ENCODE measurements around the gene HMCES. TPM values are rescaled to one million over a fixed set of nuclear protein-coding genes. Genes with fewer than 3 reads are reported as not detected.
"Not testable (repeated sequence)": the region's sequence is repeated elsewhere in the genome, so short reads cannot be mapped to it uniquely, and the experiment has no call there.

The HMCES gene
- total RNA-seq, 1 donor from 2014 or later = 31.4 TPM

- H3K27me3 ChIP-seq (ENCODE audit: control insufficient read depth, insufficient read depth, low read length) = no peaks in the 10 kb centered on the region
- H3K4me3 ChIP-seq (ENCODE audit: low read depth, low read length) = no peak overlapping the region
- DNase-seq (ENCODE audit: low read depth) = no peak
- TF ChIP-seq CTCF (IDR thresholded peaks at IDR 0.05; ENCODE audit: insufficient read depth, low read length, poor library complexity, severe bottlenecking) = no peak
- H3K36me3 ChIP-seq (ENCODE audit: control insufficient read depth, insufficient read depth, low read length) = peaks cover 7% of the 10 kb centered on the region
These were observed 18.1 kb upstream of the HMCES start for GRCh38 chr3:129260606-129261005.

GRCh38 chr3:129261894-129262293 lies 16.8 kb upstream of the HMCES start:
- peaks cover 5% of the 10 kb centered on the region for H3K36me3 ChIP-seq (ENCODE audit: control insufficient read depth, insufficient read depth, low read length)
- TF ChIP-seq CTCF (IDR thresholded peaks at IDR 0.05; ENCODE audit: insufficient read depth, low read length, poor library complexity, severe bottlenecking) = no peak
- no peak overlapping the region for H3K4me3 ChIP-seq (ENCODE audit: low read depth, low read length)
- no peak for DNase-seq (ENCODE audit: low read depth)
- H3K27me3 ChIP-seq (ENCODE audit: control insufficient read depth, insufficient read depth, low read length) = no peaks in the 10 kb centered on the region

- no peak for DNase-seq (ENCODE audit: low read depth)
These were observed 15.3 kb upstream of the HMCES start for GRCh38 chr3:129263161-129263910.

GRCh38 chr3:129264994-129265393 lies 13.7 kb upstream of the HMCES start:
- DNase-seq (ENCODE audit: low read depth); H3K4me3 ChIP-seq (ENCODE audit: low read depth, low read length); H3K36me3 ChIP-seq (ENCODE audit: control insufficient read depth, insufficient read depth, low read length); H3K27me3 ChIP-seq (ENCODE audit: control insufficient read depth, insufficient read depth, low read length): not testable (repeated sequence)

More at GRCh38 chr3:129263161-129263910, 15.3 kb upstream of the HMCES start:
- no peak for TF ChIP-seq CTCF (IDR thresholded peaks at IDR 0.05; ENCODE audit: insufficient read depth, low read length, poor library complexity, severe bottlenecking)
- no peak overlapping the region for H3K4me3 ChIP-seq (ENCODE audit: low read depth, low read length)
- peaks cover 5% of the 10 kb centered on the region for H3K36me3 ChIP-seq (ENCODE audit: control insufficient read depth, insufficient read depth, low read length)
- H3K27me3 ChIP-seq (ENCODE audit: control insufficient read depth, insufficient read depth, low read length) = no peaks in the 10 kb centered on the region

- peaks cover 1% of the 10 kb centered on the region for H3K36me3 ChIP-seq (ENCODE audit: control insufficient read depth, insufficient read depth, low read length)
- TF ChIP-seq CTCF (IDR thresholded peaks at IDR 0.05; ENCODE audit: insufficient read depth, low read length, poor library complexity, severe bottlenecking) = no peak
- no peak overlapping the region for H3K4me3 ChIP-seq (ENCODE audit: low read depth, low read length)
- H3K27me3 ChIP-seq (ENCODE audit: control insufficient read depth, insufficient read depth, low read length) = no peaks in the 10 kb centered on the region
- no peak for DNase-seq (ENCODE audit: low read depth)
These were observed 12.0 kb upstream of the HMCES start for GRCh38 chr3:129266651-129267050.

- H3K4me3 ChIP-seq (ENCODE audit: low read depth, low read length) = no peak overlapping the region
- no peak for DNase-seq (ENCODE audit: low read depth)
- no peaks in the 10 kb centered on the region for H3K27me3 ChIP-seq (ENCODE audit: control insufficient read depth, insufficient read depth, low read length)
- H3K36me3 ChIP-seq (ENCODE audit: control insufficient read depth, insufficient read depth, low read length) = no peaks in the 10 kb centered on the region
- TF ChIP-seq CTCF (IDR thresholded peaks at IDR 0.05; ENCODE audit: insufficient read depth, low read length, poor library complexity, severe bottlenecking) = no peak
These were observed 10.3 kb upstream of the HMCES start for GRCh38 chr3:129268396-129268795.

Data from kidney epithelial cell (primary cell).